NCI-H226 (cell line): Measurements from ENCODE around the gene DOHH.
"Not testable (repeated sequence)": the region's sequence is repeated elsewhere in the genome, so short reads cannot be mapped to it uniquely, and the experiment has no call there.

Experiments
- DNase-seq: peaks from one replicate; pipeline ENCODE4 v3.0.0-alpha.2; 2015

Gene DOHH

DNA sequence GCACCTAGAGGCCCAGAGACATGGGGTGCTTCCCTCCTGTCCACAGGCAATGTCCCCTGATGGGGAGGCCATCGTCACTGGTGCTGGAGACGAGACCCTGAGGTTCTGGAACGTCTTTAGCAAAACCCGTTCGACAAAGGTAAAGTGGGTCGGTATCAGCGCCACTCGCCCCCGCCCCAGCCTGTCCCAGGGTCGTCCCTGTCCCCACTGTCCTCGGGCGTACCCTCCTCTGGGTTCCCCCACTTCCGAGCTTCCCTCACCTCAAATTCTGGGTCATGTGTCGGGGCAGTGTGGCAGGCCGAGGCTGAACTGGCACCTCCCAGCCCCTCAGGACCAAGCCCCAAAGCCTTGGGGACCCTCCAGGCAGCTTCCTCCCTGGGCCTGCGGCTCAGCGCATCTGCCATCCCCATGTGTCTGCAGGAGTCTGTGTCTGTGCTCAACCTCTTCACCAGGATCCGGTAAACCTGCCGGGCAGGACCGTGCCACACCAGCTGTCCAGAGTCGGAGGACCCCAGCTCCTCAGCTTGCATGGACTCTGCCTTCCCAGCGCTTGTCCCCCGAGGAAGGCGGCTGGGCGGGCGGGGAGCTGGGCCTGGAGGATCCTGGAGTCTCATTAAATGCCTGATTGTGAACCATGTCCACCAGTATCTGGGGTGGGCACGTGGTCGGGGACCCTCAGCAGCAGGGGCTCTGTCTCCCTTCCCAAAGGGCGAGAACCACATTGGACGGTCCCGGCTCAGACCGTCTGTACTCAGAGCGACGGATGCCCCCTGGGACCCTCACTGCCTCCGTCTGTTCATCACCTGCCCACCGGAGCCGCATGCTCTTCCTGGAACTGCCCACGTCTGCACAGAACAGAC, 34.1 kb upstream of the DOHH start:
- no peak for DNase-seq

DNA sequence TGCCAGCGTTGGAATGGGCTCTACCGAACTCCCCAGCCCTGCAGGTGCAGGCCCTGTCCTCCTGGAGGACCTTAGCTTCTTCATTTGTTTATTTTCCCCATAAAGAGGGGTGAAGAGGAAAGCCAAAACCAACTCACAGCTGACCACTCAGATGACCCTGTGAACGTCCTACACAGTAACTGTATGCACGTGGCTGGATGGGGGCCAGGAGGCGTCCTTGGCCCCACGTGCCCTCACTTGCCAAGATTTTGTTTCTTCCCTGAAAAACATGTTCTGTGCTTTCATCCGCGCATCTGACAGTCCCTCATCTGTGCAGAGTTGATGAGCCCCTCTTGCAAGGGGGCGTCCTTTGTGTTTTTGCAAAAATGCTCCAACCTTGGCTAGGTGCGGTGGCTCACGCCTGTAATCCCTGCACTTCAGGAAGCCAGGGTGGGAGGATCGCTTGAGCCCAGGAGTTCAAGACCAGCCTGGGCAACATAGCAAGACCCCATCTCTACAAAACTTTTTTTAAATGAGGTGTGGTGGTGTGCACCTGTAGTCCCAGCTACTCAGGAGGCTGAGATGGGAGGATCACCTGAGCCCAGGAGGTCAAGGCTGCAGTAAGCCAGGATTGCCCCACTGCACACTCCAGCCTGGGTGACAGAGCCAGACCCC, 33.2 kb upstream of the DOHH start:
- DNase-seq: no peak

DNA sequence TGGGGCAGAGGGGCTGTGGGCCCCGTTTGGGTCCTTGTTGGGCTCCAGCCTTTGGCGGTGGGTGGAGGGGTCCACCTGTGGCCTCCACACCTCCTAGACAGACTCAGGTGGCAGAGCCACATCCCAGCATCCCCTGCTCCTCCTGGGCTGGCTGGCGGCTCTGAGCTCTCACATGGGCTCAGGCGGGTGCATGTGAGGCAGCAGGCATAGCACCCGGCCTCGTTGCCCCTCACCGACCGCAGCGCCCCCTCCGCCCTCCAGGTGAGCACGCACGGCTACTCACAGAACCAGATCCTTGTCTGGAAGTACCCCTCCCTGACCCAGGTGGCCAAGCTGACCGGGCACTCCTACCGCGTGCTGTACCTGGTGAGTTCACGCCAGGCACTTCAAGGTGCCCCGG, 32.6 kb upstream of the DOHH start:
- no peak for DNase-seq

DNA sequence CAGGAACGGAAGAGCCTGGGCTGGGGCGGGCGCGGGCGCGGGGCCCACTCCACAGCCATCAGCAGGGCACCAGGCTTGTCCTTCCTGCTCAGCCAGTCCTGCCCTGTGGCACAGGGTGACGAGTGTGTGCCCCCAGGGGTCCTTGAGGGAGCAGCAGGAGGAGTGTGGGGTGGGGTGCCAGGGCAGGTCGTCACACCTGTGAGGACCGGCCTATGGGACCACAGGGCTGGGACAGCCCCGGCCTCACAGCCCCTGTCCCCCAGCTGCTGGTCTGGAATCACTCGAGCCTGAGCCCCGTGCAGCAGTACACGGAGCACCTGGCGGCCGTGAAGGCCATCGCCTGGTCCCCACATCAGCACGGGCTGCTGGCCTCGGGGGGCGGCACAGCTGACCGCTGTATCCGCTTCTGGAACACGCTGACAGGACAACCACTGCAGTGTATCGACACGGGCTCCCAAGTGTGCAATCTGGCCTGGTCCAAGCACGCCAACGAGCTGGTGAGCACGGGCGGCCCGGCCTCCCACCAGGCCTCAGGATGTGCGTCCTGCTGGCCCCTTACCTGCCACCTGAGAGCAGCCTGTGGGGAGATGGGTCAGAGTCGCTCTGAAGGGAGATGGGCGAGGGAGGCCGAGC, 31.8 kb upstream of the DOHH start:
- DNase-seq: no peak

DNA sequence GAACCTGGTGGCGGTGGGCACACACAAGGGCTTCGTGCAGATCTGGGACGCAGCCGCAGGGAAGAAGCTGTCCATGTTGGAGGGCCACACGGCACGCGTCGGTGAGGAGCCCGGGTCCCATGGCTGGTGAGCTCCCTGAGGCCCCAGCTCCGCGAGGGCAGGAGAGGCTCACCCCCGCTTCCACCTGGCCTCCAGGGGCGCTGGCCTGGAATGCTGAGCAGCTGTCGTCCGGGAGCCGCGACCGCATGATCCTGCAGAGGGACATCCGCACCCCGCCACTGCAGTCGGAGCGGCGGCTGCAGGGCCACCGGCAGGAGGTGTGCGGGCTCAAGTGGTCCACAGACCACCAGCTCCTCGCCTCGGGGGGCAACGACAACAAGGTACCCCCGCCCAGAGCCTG, 31.2 kb upstream of the DOHH start:
- no peak for DNase-seq

DNA sequence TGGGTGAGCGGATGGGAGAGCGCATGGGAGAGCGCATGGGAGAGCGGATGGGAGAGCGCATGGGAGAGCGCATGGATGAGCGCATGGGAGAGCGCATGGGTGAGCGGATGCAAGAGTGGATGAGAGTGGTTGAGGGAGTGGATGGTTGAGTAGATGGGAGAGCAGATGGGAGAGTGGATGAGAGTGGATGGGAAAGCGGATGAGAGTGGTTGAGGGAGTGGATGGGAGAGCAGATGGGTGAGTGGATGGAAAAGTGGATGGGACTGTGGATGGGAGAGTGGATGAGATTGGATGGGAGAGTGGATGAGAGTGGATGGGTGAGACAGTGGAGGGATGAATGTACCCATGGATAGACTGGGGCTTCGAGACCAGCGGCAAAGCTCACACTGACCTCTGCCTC, 29.9 kb upstream of the DOHH start:
- DNase-seq: no peak

DNA sequence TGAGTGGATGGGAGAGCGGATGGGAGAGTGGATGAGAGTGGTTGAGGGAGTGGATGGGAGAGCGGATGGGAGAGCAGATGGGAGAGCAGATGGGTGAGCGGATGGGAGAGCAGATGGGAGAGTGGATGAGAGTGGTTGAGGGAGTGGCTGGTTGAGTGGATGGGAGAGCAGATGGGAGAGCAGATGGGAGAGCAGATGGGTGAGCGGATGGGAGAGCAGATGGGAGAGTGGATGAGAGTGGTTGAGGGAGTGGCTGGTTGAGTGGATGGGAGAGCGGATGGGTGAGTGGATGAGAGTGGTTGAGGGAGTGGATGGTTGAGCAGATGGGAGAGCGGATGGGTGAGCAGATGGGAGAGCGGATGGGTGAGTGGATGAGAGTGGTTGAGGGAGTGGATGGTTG, 28.8 kb upstream of the DOHH start:
- DNase-seq: not testable (repeated sequence)

DNA sequence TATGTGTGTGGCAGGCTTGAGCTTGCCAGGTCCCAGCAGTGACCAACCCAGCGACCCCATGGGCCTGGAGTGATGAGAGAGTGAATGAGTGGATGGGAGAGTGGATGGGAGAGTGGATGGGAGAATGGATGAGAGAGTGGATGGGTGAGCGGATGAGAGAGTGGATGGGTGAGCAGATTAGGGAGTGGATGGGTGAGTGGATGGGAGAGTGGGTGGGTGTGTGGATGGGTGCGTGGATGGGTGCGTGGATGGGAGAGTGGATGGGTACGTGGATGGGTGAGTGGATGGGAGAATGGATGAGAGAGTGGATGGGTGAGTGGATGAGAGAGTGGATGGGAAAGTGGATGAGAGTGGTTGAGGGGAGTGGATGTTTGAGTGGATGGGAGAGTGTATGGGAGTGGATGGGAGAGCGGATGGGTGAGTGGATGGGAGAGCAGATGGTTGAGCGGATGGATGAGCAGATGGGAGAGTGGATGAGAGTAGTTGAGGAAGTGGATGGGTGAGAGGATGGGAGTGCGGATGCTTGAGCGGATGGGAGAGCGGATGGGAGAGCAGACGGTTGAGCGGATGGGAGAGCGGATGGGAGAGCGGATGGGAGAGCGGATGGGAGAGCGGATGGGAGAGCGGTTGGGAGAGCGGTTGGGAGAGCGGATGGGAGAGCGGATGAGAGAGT, 28.2 kb upstream of the DOHH start:
- no peak for DNase-seq

DNA sequence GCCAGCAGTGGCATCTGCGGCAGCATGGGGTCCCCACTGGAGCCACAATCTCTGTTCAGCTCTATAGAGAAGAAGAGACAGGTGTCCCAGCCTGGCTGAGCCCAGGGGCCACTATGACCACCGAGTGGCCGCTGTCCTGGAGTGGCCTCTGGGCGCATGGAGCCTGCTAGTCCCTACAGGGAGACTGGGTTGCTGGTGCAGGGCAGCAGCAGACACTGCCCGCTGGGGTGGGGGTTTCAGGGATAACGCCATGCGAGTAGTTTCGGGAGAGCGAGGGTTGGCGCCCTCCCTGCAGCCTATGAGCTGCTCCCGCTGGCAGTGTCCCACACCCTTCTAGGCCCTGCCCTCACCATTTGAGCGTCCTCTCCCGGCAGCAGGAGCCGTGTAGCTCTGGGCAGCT, 27.6 kb upstream of the DOHH start:
- DNase-seq: no peak

DNA sequence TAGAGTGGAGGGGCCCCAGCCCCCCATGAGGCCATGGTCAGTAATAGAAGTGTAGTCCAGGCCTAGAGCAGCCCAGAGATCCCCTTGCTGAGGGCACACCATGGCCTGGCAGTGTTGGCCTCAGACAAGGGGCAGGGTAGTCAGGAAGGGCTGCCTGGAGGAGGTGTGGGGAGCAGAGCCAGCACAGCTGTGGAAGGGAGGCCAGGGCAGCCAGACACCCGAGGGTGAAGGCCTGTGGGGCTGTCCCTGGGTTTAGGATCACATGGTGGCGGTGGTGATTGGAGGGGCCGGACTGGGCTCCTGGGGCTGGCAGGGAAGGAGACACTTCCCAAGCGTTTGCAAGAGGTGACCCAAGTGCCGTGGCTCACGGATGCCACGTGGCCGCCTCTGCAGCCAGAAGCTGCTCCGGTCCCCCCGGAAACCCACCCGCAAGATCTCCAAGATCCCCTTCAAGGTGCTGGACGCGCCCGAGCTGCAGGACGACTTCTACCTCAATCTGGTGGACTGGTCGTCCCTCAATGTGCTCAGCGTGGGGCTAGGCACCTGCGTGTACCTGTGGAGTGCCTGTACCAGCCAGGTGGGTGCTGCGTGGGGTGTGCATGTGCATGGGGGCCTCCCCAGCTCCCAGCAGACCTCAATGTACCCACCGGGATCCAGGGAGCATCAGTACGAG, 26.9 kb upstream of the DOHH start:
- no peak for DNase-seq

DNA sequence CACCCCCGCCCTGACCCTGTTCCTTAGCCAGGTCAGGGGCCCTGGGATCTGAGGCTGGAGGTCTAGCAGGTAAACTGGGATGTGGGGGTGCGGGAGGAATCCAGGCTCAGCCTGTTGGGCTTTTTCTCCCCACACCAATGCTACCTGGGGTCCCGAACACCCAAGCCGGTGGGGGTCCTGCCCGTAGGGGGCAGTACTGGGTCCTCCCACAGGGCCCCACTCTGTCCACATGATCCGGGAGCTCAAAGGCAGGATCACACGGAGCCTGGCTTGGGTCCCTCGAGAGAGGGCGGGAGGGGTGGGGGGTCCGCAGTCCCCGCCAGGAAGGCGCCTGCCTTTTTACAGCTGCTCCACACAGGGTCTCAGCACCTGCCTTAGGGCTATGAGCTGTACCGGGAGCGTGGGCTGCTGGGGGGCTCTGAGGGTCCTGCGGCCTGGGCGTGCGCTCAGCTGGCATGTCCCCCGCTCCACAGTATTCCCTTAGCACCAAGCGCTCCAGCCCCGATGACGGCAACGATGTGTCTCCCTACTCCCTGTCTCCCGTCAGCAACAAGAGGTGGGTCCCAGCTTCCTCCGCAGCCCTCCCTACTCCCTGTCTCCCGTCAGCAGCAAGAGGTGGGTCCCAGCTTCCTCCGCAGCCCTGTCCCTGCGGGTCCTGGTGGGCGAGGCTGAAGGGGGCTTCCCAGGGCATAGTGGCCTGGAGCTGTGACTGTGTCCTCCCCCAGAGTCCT, 26.2 kb upstream of the DOHH start:
- DNase-seq: no peak

DNA sequence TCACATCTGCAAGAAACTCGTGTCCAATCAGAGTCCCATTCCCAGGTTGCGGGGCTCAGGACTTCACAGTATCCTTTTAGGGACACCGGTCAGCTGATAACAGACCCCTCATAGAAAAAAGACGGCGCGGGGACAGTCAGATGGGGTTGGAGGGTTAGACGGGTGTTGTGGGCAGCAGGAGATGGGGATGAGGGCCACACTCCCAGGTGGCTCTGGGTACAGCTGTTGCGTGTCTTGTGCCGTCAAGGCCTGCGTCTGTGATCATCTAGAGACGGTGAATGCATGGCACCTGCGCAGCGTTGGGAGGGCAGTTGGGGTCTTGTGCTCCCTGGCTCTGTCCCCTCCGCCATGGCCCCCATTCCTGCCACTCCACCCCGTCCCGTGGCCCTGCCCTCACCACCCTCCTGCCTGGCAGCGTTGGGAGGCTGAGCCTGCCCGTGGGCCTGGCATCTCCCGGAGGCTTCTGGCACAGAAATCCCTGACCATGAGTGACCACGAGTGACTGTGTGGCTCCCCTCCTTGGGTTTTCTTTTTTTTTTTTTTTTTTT, 24.5 kb upstream of the DOHH start:
- no peak for DNase-seq

DNA sequence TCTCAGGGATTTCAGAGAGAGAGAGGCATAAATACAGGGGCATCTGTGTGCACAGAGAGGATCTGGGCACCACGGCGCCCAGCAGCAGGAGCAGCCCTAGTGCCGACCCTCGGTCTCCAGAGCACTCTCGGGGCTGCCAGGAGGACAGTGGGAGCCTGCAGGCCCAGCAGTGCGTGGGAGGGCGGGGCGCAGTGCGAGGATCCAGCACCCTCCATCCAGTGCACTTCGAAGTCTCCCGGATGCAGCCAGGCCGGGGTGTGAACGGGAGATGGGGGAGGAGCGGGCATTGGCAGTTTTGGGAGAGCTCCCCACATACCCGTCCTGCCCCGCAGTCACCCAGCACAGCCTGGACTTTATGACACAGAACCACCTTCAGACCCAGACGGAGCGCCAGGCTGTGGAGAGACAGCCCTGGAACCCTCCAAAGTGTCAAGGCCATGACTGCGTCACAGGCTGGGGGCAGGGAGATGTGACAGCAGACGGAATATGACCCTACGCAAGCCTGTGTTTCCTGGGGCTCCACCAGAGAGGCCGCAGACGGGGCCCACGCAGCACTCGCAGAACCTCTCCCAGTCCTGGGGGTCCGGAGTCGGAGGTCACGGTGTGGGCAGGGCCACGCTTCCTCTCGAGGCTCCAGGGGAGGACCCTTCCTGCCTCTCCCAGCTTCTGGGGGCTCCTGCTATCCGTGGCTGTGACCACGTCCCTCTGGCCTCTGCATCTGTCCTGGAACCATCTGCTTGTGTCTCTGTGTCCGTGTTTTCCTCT, 23.8 kb upstream of the DOHH start:
- DNase-seq: no peak

DNA sequence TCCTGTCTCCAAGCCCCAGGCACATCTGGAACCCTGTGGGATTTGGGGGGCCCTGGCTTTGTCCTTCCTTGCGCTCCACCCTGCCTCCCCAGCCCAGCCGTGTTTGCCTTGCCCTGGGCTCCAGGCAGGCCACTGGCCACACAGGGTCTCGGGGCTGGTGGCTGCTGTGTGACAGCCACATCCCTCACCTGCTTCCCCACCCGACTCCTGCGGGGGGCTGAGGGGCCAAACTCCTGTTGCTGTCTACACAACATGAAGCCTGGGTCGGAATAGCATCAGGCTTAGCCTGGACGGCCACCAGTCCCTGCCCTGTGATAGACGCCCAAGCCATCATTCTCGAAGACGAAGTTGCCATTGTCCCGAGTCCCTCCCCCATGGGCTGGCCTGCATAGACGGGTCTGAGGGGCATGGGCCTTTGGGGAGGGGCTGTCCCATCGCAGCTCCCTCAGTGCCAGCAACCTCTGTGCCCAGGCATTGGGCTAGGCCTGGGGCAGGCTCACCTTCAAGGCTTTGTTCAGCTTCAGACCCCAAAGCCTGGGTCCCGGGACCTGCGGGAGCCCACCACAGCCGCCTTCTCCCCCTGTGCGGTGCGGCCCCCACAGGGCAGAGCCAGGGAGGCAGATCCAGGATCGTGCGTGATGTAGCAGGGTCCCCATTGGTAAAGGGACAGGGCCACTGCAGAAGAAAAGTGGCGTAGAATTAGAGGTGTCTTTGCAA, 23.0 kb upstream of the DOHH start:
- DNase-seq: no peak

DNA sequence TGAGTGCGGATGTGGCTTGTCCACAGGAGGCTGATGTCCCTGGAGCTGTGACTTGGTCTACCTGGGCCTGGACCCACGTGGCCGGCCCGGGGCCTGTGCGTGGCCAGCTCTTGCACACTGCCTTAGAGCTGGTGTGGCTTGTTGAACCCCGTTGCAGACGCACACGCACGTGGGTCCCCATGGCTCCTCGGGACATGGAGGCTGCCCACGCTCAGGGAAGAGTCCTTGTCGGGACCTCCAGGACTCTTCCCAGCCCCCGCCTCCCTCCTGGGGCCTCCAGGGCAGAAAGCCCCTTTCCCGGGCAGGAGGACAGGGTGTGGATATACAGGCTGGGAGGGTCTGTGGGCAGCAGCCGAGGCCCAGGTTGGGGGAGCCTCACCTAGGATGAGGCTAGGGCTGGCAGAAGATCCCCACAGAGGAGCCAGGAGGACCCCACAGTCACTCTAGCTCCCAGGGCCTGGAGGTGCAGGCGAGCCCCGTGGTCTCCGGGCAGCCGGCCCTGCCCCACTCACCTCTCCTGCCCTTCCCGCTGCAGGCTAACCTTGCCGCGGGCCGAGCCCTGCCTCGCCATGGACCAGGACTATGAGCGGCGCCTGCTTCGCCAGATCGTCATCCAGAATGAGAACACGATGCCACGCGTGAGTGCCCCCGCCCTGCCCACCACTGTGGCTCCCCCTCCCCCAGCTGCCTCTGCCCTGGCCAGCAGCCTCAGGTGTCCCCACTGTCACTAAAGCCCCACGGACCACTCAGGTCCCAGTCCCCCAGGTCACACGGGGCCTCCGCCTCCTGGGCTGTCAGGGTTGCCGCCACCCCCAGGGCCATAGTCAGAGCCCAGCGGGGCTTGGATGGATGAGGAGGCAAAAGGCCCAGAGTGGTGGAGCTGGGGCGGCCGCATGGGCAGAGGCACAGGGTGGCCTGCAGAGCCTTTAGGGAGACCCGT, 22.2 kb upstream of the DOHH start:
- no peak for DNase-seq

DNA sequence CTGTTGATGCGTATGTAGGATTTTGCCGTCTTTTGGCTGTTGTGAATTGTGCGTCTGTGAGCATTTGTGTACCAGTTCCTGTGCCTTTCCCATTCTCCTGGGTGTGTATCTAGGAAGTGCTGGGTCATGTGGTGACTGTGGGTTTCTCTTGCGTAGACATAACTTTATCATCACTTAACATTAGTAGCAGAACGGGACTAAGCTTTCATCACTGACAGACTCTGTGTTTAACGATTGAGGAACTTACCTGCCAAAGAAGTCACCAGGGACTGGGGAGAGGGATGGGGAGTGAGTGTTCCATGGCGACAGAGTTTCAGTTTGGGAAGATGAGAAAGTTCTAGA, 20.6 kb upstream of the DOHH start:
- no peak for DNase-seq

DNA sequence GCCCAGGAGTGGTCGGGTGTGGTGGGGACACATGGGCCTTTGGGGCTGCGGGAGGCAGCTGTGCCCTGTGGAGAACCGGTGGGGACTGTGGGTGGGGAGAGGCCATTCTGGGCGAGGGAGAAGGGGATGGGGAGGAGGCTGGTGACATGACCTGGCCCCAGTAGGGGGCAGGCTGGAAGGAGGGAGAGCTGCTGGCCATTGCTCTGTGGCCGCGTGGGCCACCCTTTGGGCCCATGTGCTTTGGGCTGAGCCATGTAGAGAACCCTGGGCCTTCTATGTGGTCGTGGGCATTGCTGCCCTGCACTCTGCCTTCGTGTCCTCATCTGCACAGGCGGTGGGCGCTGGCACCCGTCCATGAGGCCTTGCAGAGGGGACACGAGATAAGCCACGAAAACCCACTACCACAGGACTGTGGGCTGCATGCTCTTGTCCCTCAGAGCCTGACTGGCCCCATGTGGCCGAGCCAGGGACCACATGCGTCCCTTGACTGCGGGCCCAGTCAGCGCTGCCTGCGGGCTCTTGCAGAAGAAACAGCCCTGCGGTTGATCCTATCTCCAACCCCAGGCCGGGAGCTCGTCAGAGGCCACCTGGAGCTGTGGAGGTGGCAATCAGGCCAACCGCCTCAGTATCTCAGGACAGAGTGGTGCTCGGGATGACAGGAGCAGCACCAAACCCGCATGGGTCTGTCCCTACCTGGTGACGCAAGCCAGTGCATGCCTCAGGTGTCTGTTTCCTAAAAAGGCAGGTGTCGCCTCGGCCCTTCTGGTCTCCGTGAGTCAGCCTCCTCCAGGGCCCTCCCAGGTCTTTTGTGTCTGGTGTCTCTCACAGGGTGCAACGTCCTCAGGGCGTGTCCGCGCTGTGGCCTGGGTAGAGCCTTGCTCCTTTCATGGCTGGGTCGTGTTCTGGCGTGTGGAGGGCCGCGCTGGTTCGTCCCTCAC, 20.0 kb upstream of the DOHH start:
- no peak for DNase-seq

DNA sequence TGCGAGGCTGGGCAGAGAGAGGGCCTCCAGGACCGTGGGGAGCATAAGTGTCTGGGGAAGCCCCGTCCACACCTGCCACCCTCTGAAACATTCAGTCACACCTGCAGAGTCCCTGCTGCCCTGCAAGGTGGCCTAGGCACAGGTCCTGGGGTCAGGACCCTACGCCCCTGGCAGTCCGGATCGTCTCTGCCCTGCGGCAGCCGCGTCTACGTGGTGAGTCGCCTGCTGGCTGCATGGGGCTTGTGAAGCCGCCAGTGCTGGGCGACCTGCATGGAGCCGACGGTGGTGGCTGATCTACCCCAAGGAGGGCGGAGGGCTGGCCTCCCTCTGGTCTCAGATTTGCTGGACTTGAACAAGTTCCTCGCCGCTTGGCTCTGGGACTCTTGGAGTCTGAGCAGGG, 18.7 kb upstream of the DOHH start:
- no peak for DNase-seq
